Neural progenitor cell (in vitro differentiated cells): Measurements from ENCODE around the gene BRD3OS. TPM values are rescaled to one million over a fixed set of nuclear protein-coding genes. Genes with fewer than 3 reads are reported as not detected.

ENCODE experiments used
- DNase-seq: peaks from one replicate; pipeline ENCODE4 v3.0.0-alpha.2; 2016; ENCODE audit warnings: low spot score
- H2AFZ ChIP-seq: fragments of 200-600 bp; sonication (generic); replicated peaks from 2 replicates; pipeline ENCODE4 v1.6.1; 2016; ENCODE audit warnings: antibody characterized with exemption
- H3F3A ChIP-seq: fragments of 200-600 bp; sonication (generic); 2 replicates; pipeline ENCODE4 v1.6.1; 2016; ENCODE audit warnings: antibody characterized with exemption, low read depth
- H3K27ac ChIP-seq: fragments of 200-600 bp; sonication (generic); 2 replicates; pipeline ENCODE4 v1.5.1; 2016; ENCODE audit warnings: mild to moderate bottlenecking
- H3K27me3 ChIP-seq: fragments of 200-600 bp; sonication (generic); 2 replicates; pipeline ENCODE4 v1.6.1; 2016; ENCODE audit warnings: mild to moderate bottlenecking, moderate library complexity
- H3K36me3 ChIP-seq: fragments of 200-600 bp; sonication (generic); 2 replicates; pipeline ENCODE4 v1.5.1; 2016
- H3K4me1 ChIP-seq: fragments of 200-600 bp; sonication (generic); 2 replicates; pipeline ENCODE4 v1.6.1; 2016; ENCODE audit warnings: mixed run types
- H3K4me2 ChIP-seq: fragments of 200-600 bp; sonication (generic); 2 replicates; pipeline ENCODE4 v1.6.1; 2016
- H3K4me3 ChIP-seq: fragments of 200-600 bp; sonication (generic); 2 replicates; pipeline ENCODE4 v1.5.1; 2016
- H3K79me2 ChIP-seq: fragments of 200-600 bp; sonication (generic); 2 replicates; pipeline ENCODE4 v1.6.1; 2016; ENCODE audit warnings: low read depth
- H3K9ac ChIP-seq: fragments of 200-600 bp; sonication (generic); 2 replicates; pipeline ENCODE4 v1.6.1; 2016
- H3K9me3 ChIP-seq: fragments of 200-600 bp; sonication (generic); 2 replicates; pipeline ENCODE4 v1.5.1; 2016; ENCODE audit warnings: low read depth
- H4K20me1 ChIP-seq: fragments of 200-600 bp; sonication (generic); 2 replicates; pipeline ENCODE4 v1.6.1; 2016; ENCODE audit warnings: low read depth
- H3K27ac Mint-ChIP-seq: 3 replicates; pipeline ENCODE4 v1.8.0; 2021; ENCODE audit warnings: mixed read lengths
- H3K27me3 Mint-ChIP-seq: 2 replicates; pipeline ENCODE4 v1.8.0; 2022; ENCODE audit warnings: low read depth, mild to moderate bottlenecking, inconsistent platforms, moderate library complexity, mixed read lengths; ENCODE audit not compliant: insufficient read depth
- H3K36me3 Mint-ChIP-seq: 3 replicates; pipeline ENCODE4 v1.8.0; 2021; ENCODE audit warnings: mixed read lengths
- H3K4me1 Mint-ChIP-seq: 3 replicates; pipeline ENCODE4 v1.8.0; 2021; ENCODE audit warnings: mixed read lengths
- H3K4me3 Mint-ChIP-seq: 3 replicates; pipeline ENCODE4 v1.8.0; 2021; ENCODE audit warnings: mild to moderate bottlenecking, moderate library complexity, mixed read lengths
- H3K9me3 Mint-ChIP-seq: 3 replicates; pipeline ENCODE4 v1.8.0; 2020; ENCODE audit warnings: mixed read lengths
- EZH2 ChIP-seq: fragments of 200-600 bp; sonication (generic); IDR thresholded peaks from 2 replicates; pipeline ENCODE4 v1.6.1; 2017; ENCODE audit warnings: antibody characterized with exemption, mild to moderate bottlenecking, moderate library complexity
- EZH2phosphoT487 ChIP-seq: fragments of 200-600 bp; sonication (generic); IDR thresholded peaks from 2 replicates; pipeline ENCODE4 v1.6.1; 2017; ENCODE audit warnings: antibody characterized with exemption
- total RNA-seq: library from RNA; depleted of rRNA; stranded (reverse); fragments of >200 nt; gene quantifications from 2 replicates; pipeline ENCODE4 v1.2.3, GENCODE V29; 2015; ENCODE audit warnings: low replicate concordance
- TF ChIP-seq, protein P1 (sequence below): fragments of 200-600 bp; sonication (generic); IDR thresholded peaks from 2 replicates; pipeline ENCODE4 v1.5.1; 2017; ENCODE audit warnings: antibody characterized with exemption, mild to moderate bottlenecking

Gene BRD3OS
- total RNA-seq, 1 donor from 2014 or later = 19.0 TPM

DNA sequence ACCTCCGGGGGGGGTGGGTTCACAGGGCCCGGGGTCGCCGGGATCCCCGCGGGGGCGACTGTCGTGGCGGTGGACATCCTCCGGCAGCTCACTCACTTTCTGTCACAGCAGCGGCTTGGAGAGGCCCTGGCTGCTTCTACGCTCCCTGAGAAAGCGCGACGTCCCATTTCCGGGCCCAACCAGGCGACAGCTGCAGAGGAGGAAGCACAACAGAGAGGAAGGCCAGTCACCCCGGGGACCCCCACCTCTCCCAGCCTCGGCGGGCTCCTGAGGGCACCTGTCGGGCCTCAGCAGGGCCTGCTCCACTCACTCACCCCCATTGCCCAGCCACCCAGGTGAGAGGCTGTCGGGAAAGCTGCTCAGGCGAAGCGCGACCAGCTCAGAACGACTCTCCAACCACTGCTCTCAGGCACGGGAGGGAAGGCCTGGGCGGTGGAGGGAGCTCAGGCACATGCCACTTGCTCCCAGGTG is 28.2 kb downstream of the BRD3OS start:
- no peak overlapping the region for H3K4me3 Mint-ChIP-seq
- TF ChIP-seq EZH2 = no peak
- no peak for TF ChIP-seq EZH2phosphoT487
- TF ChIP-seq, protein P1, sequence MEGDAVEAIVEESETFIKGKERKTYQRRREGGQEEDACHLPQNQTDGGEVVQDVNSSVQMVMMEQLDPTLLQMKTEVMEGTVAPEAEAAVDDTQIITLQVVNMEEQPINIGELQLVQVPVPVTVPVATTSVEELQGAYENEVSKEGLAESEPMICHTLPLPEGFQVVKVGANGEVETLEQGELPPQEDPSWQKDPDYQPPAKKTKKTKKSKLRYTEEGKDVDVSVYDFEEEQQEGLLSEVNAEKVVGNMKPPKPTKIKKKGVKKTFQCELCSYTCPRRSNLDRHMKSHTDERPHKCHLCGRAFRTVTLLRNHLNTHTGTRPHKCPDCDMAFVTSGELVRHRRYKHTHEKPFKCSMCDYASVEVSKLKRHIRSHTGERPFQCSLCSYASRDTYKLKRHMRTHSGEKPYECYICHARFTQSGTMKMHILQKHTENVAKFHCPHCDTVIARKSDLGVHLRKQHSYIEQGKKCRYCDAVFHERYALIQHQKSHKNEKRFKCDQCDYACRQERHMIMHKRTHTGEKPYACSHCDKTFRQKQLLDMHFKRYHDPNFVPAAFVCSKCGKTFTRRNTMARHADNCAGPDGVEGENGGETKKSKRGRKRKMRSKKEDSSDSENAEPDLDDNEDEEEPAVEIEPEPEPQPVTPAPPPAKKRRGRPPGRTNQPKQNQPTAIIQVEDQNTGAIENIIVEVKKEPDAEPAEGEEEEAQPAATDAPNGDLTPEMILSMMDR = no peak
- H3F3A ChIP-seq = no peaks in the 10 kb centered on the region
- H2AFZ ChIP-seq = no peak overlapping the region
- peaks cover 14% of the 10 kb centered on the region for H3K4me1 Mint-ChIP-seq
- H3K4me2 ChIP-seq = no peak overlapping the region
- H3K4me1 ChIP-seq = peaks cover 15% of the 10 kb centered on the region
- H3K9ac ChIP-seq = no peak overlapping the region
- DNase-seq = no peak
- no peaks in the 10 kb centered on the region for H3K9me3 Mint-ChIP-seq
- no peaks in the 10 kb centered on the region for H3K36me3 ChIP-seq
- peaks cover 58% of the 10 kb centered on the region for H3K79me2 ChIP-seq
- H4K20me1 ChIP-seq = peaks cover 93% of the 10 kb centered on the region
- no peak overlapping the region for H3K4me3 ChIP-seq
- no peaks in the 10 kb centered on the region for H3K9me3 ChIP-seq
- H3K27ac Mint-ChIP-seq = no peak overlapping the region
- peaks cover under 1% of the 10 kb centered on the region for H3K27me3 Mint-ChIP-seq
- H3K27me3 ChIP-seq = no peaks in the 10 kb centered on the region
- no peak overlapping the region for H3K27ac ChIP-seq
- H3K36me3 Mint-ChIP-seq = peaks cover 6% of the 10 kb centered on the region

DNA sequence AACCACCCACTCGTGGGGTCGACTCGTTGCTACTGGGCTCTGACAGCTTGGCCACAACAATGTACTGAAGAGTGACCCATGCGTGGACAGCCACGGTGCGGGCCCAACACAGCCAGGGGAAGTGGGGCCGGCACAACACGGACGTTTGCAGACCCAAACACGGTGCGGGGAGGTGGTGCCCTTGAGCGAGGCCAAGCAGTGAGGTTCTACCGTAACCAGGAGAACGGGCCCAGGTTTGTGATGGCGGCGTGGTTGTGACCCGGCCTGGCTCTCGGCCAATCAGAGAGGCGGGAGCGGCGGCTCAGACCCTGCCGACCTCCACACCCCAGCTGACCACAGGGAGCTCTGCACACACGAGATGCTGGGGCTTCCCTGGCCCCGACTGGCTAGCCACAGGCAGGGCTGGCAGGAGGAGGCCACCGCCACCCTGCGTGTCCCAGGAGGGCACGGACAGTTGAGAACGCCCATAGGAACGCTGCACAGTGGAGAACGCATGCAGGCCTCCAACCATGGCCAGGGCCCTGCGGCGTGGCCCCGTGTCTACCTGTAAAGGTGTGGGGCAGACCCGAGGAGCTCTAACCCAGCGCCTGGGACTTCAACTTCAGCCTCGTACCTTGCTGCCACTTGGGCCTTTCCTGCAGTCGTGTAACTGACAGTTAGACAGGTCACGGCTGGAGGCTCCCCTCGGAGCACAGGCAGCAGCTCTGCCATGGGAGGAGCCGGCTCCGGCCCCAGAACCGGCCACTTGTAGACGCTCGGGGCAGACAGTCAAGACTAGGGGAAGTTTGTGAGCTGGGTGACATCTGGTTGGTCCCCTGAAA is 28.9 kb downstream of the BRD3OS start:
- H3K4me1 ChIP-seq = peaks cover 22% of the 10 kb centered on the region
- H3K79me2 ChIP-seq = peaks cover 65% of the 10 kb centered on the region
- Mint-ChIP-seq H3K27ac (no peak overlapping the region), H3K36me3 (peaks cover 6% of the 10 kb centered on the region), H3K4me1 (peaks cover 21% of the 10 kb centered on the region), H3K9me3 (no peaks in the 10 kb centered on the region), H3K4me3 (no peak overlapping the region), H3K27me3 (peaks cover 2% of the 10 kb centered on the region)
- no peak overlapping the region for H3K4me2 ChIP-seq
- no peak overlapping the region for H3K4me3 ChIP-seq
- no peak overlapping the region for H2AFZ ChIP-seq
- H3K27me3 ChIP-seq = no peaks in the 10 kb centered on the region
- peaks cover 93% of the 10 kb centered on the region for H4K20me1 ChIP-seq
- H3K9ac ChIP-seq = no peak overlapping the region
- DNase-seq = no peak
- H3K36me3 ChIP-seq = no peaks in the 10 kb centered on the region
- H3K27ac ChIP-seq = no peak overlapping the region
- H3K9me3 ChIP-seq = no peaks in the 10 kb centered on the region
- H3F3A ChIP-seq = no peaks in the 10 kb centered on the region
- TF ChIP-seq, protein P1 = no peak
- TF ChIP-seq EZH2 (no peak), EZH2phosphoT487 (no peak)

DNA sequence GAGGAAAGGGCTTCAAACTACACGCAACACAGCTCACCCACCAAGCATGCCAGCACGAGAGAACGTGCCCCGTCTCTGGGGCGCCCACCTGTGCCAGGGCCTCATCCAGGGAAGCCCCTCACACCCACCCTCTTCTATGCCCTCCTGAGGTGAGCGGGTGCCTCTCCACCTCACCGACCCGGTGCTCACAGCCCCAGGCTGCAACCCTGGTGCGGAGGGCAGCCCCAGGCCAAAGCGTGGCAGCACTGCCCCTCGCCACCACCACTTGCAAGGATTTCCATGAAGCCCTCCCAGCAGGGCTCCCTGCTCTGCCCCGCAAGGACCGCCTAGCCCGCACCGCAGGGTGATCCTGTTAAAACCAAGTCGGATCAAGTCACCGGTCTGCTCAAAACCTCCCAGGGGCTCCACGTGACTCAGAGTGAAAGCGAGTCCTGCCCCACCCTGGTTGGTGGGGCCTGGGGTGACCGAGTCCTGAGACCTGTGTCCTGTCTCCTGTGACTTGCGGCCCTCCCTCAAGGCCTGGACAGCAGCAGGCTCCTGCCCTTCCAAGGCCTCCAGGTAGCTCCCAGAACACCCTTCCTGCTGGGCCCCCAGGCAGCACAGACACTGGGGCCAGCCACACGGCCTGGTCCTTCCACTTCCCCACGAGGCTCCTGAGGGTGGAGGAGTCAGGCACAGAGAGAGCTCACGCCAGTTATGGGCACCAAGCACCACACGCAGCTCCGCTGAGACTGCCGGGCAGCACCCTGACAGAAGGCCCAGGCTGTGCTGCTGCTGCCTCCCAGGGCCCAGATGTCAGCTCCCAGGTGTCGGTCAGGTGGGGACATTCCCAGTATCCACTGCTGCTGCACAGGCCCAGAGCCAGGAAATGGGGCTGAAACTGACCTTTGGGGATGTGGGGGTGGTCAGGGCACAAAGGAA is 29.9 kb downstream of the BRD3OS start:
- Mint-ChIP-seq H3K27me3 (peaks cover 2% of the 10 kb centered on the region), H3K9me3 (no peaks in the 10 kb centered on the region), H3K27ac (no peak overlapping the region), H3K4me1 (peaks cover 22% of the 10 kb centered on the region), H3K36me3 (peaks cover 6% of the 10 kb centered on the region), H3K4me3 (no peak overlapping the region)
- Histone ChIP-seq H3K4me3 (no peak overlapping the region), H4K20me1 (peaks cover 97% of the 10 kb centered on the region), H3K27ac (no peak overlapping the region), H3K4me2 (no peak overlapping the region), H3K4me1 (peaks cover 29% of the 10 kb centered on the region), H3K27me3 (no peaks in the 10 kb centered on the region), H3K36me3 (no peaks in the 10 kb centered on the region), H3K79me2 (peaks cover 75% of the 10 kb centered on the region), H2AFZ (no peak overlapping the region), H3K9ac (no peak overlapping the region), H3F3A (no peaks in the 10 kb centered on the region), H3K9me3 (no peaks in the 10 kb centered on the region)
- DNase-seq = no peak
- TF ChIP-seq EZH2 (no peak), EZH2phosphoT487 (no peak)
- TF ChIP-seq, protein P1 = no peak
